ENCODE results near the gene ECHDC1.
"Not testable (repeated sequence)": the region's sequence is repeated elsewhere in the genome, so short reads cannot be mapped to it uniquely, and the experiment has no call there.

The ECHDC1 gene

GRCh38 chr6:127342946-127343808 is at the start of gene ECHDC1:
Gene ECHDC1, minus strand, starts transcription at chr6:127343609. Its CDS starts 12,581 bp downstream, at chr6:127331028.
- DNase-seq = peak; percentile 91

- DNase-seq = no peak
These were observed 48.9 kb upstream of the ECHDC1 start for GRCh38 chr6:127392301-127392700.

- no peak for DNase-seq
These were observed 47.9 kb upstream of the ECHDC1 start for GRCh38 chr6:127391094-127391953.

GRCh38 chr6:127389706-127390105 is 46.3 kb upstream of the ECHDC1 start:
- DNase-seq = no peak

- no peak for DNase-seq
These were observed 42.4 kb upstream of the ECHDC1 start for GRCh38 chr6:127385668-127386430.

- DNase-seq = not testable (repeated sequence)
These were observed 41.4 kb upstream of the ECHDC1 start for GRCh38 chr6:127384848-127385247.

- no peak for DNase-seq
These were observed 40.6 kb upstream of the ECHDC1 start for GRCh38 chr6:127383988-127384387.

- no peak for DNase-seq
These were observed 39.0 kb upstream of the ECHDC1 start for GRCh38 chr6:127382413-127382812.

- DNase-seq = peak; percentile 69
These were observed 38.0 kb upstream of the ECHDC1 start for GRCh38 chr6:127381384-127381783.

GRCh38 chr6:127376685-127377084 is 33.3 kb upstream of the ECHDC1 start:
- no peak for DNase-seq

- DNase-seq = peak; percentile 46
These were observed 23.6 kb upstream of the ECHDC1 start for GRCh38 chr6:127367023-127367375.

- no peak for DNase-seq
These were observed 23.0 kb upstream of the ECHDC1 start for GRCh38 chr6:127366282-127367022.

GRCh38 chr6:127365874-127366273 is 22.5 kb upstream of the ECHDC1 start:
- DNase-seq = no peak

- peak; percentile 64 for DNase-seq
These were observed 9.1 kb upstream of the ECHDC1 start for GRCh38 chr6:127352524-127352923.

- DNase-seq = no peak
These were observed 6.6 kb upstream of the ECHDC1 start for GRCh38 chr6:127349980-127350379.

- DNase-seq = no peak
These were observed 4.7 kb upstream of the ECHDC1 start for GRCh38 chr6:127348028-127348661.

GRCh38 chr6:127347178-127347577 is 3.8 kb upstream of the ECHDC1 start:
- DNase-seq = no peak

- DNase-seq = no peak
These were observed 2.1 kb upstream of the ECHDC1 start for GRCh38 chr6:127345521-127345920.

- DNase-seq = peak; percentile 83
These were observed 625 bp upstream of the ECHDC1 start for GRCh38 chr6:127343809-127344659.

GRCh38 chr6:127342296-127342945 is 988 bp downstream of the ECHDC1 start:
- DNase-seq = peak; percentile 56
